DMS53 (cell line): ENCODE results near the gene GSTA4.

Source experiments
- DNase-seq: peaks from one replicate; lab custom pipeline; 2025; lab: John Stamatoyannopoulos, UW

Gene GSTA4, protein sequence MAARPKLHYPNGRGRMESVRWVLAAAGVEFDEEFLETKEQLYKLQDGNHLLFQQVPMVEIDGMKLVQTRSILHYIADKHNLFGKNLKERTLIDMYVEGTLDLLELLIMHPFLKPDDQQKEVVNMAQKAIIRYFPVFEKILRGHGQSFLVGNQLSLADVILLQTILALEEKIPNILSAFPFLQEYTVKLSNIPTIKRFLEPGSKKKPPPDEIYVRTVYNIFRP

DNA sequence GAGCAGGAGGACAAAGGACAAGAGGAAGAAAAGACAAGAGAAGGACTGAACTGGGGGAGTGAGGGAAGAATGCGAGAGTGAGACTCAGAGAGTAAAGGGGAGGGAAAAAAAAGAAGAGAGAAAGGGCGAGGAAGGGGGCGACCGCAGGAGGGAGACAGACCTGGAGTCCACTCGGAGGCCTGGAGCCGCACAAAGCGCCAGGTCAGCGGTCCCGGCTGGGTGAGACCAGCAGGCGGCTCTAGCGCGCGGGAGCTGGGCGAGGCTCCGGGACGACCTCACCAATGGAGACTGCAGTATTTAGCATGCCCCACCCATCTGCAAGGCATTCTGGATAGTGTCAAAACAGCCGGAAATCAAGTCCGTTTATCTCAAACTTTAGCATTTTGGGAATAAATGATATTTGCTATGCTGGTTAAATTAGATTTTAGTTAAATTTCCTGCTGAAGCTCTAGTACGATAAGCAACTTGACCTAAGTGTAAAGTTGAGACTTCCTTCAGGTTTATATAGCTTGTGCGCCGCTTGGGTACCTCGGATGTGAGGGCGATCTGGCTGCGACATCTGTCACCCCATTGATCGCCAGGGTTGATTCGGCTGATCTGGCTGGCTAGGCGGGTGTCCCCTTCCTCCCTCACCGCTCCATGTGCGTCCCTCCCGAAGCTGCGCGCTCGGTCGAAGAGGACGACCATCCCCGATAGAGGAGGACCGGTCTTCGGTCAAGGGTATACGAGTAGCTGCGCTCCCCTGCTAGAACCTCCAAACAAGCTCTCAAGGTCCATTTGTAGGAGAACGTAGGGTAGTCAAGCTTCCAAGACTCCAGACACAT lies at the start of gene GSTA4:
TSS of gene GSTA4 (minus strand) at position 196 of the 824 bp plus-strand sequence. CDS start 1,041 bp downstream, outside the sequence.
- peak; percentile 99 for DNase-seq

DNA sequence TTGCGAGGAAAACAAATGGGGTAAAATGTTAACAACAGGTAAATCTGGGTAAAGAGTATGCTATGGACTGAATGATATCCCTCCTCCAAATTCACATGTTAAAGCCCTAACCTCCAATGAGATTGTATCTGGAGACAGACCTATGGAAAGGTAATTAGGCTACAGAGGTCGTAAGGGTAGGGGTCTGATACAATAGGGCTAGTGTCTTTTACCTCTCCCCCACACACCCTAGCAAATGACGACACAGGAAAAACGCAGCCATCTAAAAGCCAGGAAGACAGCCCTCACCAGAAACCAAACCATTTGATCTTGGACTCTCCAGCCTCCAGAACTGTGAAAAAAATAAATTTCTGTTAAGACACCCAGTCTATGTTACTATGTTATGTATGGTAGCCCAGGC lies 49.5 kb upstream of the GSTA4 start:
- no peak for DNase-seq

DNA sequence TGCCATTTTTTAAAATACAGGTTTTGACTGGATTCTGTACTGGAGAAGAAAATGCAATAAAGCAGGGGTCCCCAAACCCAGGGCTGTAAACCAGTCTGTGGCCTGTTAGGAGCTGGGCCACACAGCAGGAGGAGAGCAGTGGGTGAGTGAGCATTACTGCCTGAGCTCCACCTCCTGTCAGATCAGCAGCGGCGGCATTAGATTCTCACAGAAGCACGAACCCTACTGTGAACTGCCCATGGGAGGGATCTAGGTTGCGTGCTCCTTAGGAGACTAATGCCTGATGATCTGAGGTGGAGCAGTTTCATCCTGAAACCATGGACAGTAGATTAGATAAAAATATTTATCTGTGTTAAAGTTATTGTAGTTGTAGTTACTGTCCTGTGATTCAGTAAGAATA lies 49.0 kb upstream of the GSTA4 start:
- DNase-seq, result no peak

DNA sequence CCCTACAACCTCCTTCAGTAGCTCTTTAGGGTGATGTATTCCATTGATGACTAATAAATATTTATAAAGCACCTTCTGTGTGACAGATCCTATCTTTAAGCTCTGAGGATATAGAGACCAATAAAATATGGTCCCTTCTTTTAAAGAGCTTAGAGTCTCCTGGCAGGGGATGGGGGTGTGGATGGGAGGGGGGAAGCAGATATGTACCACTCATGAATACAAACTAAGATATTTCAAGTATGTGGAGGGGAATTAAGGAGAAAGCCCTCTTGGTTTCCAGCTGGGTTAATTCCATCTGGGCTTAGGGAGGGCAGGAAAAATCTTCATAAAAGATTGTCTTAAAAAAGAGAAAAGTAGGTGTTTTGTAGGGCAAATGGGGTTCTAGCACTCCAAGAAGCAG lies 48.5 kb upstream of the GSTA4 start:
- no peak for DNase-seq

DNA sequence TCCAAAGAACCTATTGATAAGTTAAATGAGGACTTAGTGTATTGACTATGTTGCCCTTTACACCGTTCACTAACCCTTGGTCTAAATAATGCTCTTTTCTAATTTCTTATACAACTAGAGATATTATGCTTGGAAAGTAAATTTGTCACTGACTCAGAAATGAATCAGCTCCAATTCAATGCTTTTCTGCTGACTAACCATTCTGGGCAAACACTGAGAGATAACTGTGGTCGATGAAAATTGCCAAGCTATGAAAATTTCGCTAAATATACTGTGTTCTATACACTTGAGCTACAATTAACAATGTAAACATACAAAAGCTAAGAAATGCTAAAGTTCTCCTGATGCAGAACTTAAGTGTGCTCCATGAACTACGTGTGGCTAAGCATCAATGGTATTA lies 47.0 kb upstream of the GSTA4 start:
- no peak for DNase-seq

DNA sequence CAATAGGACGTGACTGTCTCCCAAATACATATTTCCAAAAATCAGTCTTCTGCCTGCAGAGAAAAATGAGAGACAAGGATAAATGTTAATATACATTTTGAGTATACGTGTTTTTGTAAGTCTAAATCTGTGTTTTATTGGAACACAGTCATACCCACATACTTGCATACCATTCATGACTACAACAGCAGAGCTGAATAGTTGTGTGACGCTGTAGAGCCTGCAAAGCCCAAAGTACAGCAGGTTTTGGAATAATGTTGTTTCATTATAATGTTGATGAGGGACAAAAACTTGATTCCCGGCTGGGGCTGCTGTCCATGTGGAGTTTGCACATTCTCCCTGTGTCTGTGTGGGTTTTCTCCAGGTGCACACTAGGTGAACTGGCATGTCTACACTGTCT lies 46.3 kb upstream of the GSTA4 start:
- DNase-seq, result no peak

DNA sequence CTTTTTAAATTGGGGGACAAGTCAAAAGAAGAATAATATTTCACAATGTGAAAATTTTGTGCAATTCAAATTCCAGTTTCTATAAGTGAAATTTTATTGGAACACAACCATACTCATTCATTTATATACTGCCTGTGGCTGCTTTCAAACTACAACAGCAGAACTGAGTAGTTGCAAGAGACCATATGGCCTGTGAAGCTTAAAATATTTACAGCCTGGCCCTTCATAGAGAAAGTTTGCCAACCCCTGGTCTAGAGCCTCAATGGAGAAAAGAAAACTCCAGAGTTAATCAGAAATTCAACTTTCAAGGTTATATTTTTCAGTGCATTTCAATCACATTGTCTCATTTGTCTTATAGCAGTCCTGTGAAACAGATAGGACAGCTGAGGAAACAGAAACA lies 43.5 kb upstream of the GSTA4 start:
- no peak for DNase-seq

DNA sequence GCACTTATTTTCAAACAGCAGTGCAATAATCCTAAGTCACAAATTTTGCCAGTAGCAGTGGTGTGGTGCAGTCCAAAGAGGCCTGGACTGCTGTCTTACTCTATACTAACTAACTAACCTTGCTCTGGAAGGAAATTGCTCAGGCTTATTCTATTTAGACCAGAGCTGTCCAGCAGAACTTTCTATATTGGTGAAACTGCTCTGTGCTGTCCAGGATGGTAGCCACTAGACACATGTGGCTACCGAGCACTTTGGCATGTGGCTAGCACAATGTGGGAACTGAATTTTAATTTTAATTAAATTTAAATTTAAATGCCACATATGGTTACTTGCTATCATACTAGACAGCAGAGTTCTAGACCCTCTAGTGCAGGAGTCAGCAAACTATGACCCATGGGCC lies 43.1 kb upstream of the GSTA4 start:
- DNase-seq, result no peak

DNA sequence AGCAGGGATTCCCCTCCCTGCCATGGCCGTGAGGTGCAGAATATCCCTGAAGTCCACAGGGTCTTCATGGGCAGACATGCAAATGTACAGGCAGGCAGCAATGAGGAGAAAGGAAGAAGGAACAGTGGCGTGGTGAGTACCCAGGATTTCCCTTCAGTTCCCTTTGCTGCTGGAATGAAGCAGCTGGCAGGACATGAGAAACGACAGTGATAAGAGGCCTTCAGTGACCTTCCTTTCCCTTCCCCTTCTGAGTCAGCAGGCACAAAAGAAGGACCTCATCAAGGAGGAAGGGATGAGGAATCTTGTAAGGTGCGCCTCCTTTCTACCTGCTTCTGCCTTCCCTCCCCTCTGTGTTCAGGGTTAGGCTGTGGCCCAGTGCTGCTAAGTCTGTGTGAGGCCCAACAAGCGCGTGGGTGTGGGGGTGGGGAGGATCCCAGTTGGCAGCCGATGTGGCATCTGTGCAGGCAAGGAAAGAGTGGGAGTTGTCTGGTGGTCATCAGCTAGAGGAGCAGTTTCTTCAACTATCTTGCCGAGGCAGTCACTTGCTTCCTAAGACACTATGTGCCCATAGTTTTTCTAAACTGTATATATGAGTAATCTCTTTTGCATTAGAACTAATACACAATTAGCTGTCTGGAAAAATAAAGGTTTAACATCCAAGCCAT lies 40.6 kb upstream of the GSTA4 start:
- no peak for DNase-seq

DNA sequence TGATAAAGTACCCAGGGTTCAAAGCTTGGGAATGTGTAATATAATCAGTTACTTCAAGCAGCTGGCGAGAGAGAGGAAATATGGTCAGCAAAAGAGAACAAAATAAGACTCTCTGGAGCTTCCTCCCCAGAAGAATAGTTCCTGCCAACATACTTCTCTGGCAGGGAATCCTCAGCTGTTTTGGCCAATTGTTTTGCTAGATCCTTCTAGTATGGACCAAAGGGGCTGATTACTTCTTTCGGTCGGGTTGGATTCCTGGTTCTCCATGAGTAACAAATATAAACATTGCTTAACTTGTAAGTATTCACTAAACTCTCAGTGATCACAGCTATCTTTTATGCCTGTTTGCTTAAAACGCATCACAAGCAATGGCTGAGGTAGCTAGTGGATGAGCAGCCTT lies 38.7 kb upstream of the GSTA4 start:
- DNase-seq, result no peak

DNA sequence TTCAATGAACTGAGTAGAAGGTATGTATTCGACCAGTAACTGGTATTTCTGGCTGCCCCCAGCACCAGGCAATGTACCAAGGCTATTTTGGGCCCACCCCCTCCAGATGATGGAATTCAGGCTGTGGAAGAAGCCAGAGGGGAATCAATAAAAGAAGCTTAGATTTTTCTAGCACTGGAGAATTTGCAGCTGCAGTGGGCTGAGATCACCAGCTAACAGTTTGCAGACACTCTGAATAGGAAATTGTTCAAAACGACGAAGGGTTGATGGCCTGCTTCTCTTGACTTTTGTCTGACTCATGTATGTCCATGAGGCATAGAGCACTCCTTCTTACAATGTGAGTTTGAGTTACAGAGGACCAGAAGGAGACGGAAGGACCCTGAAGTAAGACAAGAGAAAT lies 37.8 kb upstream of the GSTA4 start:
- no peak for DNase-seq

DNA sequence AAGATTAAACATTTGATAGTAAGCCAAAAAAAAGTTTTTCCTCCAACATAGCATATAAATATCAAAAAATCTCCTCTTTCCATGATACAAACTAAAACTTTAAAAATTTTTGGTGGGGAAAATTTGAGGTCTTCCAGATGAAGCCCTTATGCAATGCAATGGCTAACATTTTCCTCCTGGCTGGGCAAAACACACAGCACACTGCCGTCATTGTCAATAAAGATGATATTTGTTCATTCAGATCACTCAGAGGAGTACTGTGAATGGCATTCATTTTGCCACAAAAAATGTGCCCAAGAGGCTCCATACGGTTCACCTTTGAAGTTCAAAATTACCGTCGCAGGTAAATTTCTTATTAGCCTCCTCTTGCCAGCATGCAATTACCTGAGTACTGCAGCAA lies 36.2 kb upstream of the GSTA4 start:
- no peak for DNase-seq

DNA sequence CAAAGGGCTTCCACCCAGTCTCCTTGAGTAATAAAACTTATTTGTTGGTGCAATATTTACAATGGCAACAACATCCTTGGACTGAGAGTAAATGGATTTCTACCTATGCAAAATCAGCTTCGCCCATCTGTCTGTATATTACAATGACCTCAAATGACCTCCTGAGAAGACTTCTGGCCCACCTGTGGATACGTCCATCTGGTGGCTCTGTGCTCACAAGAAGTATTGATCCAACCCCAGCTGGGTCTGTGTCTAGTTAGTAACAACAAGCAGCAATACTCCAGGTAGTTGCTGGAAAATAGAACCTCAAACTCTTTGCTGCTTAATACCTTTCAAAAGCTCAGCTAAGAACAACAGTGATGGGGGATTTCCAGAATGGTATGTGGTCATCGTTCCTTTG lies 34.7 kb upstream of the GSTA4 start:
- no peak for DNase-seq

DNA sequence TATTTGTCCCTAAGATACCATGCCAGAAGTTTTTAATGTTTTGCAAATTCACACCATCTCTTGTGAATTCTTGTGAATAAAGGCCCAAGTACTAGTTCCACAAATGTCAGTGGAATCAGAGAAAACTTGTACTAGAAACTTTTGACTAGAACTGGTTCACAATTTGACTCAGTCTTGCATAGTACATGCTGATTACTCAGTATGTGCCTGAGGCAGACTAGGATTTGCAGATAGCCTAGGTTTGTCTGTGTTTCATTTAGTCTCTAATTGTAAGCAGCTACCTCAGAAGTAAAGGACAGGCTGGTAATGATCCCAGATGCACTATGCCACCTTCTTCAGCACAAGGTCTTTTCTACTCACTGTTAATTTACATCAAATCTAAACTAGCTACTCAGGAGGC lies 34.2 kb upstream of the GSTA4 start:
- no peak for DNase-seq

DNA sequence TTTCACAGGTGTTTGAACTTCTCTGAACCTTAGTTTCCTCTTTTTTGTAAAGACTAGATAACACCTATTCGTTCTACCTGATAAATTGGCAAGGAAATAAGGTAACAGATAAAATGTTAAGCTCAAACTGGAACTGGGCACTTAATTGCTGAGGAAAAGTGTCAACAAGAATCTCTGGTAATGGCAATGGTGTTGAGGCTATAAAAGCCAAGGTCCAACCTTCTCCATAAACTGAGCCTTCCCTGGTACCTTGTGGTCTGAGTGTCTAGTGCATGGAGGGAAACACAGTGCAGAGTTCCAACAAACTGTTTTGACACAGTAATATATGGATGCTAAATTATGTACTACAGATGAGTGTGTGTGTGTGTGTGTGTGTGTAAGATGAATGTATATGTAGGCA lies 33.4 kb upstream of the GSTA4 start:
- DNase-seq, result no peak

DNA sequence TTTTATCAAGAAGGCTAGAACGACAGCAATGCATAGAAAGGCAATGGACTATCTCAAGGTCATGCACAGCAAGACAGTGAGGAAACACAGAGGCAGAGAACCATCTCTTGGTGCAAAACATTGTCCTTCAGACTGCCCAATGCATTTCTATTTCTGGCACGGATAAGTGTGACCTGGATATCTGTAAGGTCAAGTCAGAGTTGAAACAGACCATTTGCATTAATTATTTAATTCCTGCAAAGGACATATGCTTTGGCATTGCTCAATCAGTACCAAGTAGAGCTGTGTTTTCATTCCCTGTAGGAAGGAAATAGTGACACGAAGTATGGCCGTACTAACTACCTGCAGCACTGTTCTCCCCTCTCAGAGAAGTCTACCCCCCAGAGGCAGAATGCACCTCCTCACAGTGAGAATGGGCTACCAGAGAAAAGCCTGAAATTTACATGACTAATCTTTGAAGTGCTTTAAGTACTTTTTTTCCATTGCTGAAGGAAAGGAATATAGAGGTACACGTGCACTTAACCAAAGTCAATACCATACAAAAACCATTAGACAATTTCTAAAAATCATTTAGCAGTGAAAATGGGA lies 32.1 kb upstream of the GSTA4 start:
- no peak for DNase-seq

DNA sequence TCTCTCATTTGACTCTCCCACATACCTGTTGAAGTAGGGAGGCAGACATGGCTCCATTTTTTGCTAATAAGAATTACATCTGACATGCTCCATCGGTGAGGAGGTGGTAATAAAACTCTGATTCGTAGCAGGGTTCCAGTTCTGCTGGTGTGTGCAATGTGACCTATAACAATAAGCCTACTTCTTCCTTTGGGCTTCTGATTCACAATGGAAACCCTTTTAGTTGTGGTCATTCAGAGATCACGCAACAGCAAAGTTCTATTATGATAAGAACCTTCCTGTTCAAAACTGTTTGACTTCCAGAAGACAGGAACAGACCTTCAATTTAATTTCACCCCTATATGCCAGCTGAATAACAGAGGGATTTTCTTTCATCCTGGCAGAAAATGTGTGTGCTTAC lies 31.4 kb upstream of the GSTA4 start:
- DNase-seq, result no peak

DNA sequence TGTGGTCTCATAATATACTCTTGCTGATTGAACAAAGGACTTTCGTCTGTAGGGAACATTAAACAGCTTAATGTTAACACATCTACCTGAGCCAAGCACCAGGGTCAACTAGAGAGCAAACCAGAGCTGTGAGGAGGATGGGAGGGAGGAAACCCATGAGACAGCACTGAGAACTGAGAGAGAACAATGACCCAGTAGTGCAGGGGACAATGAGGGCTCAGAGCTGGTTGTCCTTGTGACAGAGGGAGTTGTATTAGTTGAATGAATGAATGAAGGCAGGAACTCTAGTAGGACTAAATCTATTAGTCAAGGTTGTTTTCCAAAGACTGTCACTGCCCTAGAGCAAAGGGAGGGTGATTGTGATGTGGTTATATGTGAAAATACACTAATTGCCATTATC lies 28.2 kb upstream of the GSTA4 start:
- DNase-seq, result no peak

DNA sequence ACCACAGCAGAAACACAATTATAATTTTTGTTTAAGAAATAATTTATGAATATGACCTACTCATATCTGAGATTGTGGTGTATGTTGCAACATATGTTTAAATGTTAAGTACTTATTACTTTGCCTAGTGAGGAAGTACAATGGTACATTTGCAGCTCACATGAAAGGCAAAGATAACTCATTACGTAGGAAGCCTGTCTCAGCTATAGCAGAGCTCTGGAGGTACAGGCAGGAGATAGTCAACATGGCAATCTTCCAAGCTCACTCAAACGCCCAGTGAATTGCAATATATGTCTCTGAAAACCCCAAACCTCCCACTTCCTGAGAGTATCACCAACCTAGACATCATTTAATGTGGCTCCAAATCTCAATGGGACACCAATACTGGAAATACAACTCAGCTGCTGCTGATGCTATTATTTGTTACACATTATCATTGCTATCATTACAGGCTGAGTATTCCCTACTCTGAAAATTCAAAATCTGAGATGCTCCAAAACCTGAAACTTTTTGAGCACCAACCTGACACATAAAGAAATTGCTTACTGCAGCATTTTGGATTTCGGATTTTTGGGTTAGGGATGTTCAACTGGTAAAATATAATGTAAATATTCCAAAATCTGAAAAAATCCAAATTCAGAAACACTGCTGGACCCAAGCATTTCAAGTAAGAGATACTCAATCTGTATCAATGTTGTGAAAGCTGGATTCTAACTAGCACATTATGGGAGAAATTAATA lies 25.1 kb upstream of the GSTA4 start:
- no peak for DNase-seq

DNA sequence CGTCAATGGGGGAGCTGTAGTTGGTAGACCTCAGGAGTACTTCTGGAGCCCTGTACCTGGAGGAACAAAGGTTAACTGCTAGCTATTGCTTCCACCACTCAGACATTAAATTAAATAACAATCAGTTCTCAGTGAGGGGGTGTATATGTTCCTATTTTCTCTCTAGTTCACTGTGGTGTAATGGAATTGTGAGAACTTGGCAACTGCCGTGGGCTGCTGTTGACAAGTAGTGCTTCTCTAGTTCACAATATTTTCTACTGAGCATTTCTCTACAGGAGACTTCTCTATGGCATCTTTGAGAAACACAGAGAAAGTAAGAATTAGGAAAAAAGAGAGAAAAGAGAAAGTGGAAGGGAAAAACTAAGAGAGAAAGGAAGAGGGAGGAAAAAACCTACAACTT lies 23.4 kb upstream of the GSTA4 start:
- DNase-seq, result no peak

DNA sequence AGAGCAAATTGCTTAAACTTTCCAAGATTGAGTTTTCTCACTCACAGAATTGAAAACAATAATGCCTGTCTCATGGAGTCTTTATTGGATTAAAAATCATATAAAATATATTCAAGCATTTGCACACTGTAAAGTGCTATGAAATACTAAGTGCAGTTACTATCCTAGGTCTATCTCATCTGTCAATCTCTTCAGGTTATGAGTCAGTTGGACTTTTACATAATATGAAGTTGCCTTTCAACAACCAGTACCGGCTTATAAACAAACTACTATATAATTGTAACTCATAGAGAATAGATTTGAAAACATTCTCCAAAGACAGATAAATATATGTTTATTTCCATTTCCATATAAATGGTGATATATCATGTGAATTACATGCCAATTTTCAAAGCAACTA lies 20.4 kb upstream of the GSTA4 start:
- DNase-seq, result no peak

DNA sequence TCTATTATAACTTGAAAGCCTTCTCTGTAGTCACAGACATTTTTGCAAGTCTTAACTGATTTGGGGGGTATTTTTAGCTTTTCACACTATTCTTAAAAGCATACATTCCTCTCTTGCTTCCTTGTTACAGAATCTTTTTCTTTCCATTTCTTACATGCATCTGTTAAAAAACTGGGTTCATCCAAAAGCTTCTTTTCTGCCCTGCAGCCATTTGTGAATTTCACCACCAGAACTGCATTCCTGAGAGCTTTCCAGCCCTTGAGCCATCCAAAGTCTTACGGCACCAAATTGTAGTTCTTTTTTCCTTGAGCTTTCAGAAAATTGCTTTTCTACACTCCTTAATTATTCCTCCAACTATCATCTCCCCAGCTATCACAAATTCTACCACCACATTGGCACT lies 19.7 kb upstream of the GSTA4 start:
- no peak for DNase-seq
